GM21825 (cell line): ENCODE results near the gene NAT16.
A peak's percentile ranks its signal among the peaks of the same experiment; 100 is the strongest.
"Not testable (repeated sequence)": the region's sequence is repeated elsewhere in the genome, so short reads cannot be mapped to it uniquely, and the experiment has no call there.

Experiments
- ATAC-seq: cut with Tn5 transposase; IDR thresholded peaks from one replicate; pipeline ENCODE4 v1.9.1; 2021; ENCODE audit warnings: mild to moderate bottlenecking, moderate library complexity; ENCODE audit not compliant: unreplicated experiment

The NAT16 gene

DNA sequence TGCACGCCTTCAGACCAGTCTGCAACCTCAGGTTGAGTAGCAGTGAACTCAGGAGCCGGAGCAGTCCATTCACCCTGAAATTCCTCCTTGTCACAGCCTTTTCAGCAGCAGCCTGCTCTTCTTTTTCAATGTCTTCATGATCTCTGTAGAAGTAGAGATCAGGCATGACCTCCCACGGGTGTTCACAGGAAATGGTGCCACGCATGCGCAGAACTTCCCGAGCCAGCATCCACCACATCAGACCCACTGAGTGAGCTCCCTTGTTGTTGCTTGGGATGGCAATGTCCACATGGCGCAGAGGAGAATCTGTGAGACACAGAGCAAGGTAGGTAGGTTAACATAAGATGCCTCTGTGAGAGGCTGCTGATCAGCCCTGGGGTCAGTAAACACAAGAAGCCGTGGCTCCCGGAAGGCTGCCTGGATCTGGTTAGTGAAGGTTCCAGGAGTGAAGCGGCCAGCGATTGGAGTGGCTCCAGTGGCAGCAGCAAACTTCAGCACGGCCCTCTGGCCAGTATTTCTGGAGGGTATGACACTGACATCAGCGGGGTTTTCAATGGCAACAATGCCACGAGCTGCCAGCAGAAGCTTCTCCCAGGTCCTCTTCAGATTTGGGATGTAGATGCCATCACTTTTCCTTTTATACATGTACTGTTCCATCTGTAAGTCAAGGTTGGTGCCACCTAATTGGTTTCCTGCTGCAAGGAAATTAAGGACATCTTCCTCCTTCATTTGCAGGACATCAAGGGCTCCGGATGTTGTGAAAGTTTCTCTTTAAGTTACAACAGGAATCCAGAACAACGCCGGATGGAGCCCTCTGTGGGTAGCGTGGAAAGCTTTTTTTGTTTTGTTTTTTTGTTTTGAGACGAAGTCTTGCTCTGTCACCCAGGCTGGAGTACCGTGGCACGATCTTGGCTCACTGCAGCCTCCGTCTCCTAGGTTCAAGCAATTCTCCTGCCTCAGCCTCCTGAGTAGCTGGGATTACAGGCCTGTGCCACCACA is 23.9 kb upstream of the NAT16 start:
- ATAC-seq: not testable (repeated sequence)

DNA sequence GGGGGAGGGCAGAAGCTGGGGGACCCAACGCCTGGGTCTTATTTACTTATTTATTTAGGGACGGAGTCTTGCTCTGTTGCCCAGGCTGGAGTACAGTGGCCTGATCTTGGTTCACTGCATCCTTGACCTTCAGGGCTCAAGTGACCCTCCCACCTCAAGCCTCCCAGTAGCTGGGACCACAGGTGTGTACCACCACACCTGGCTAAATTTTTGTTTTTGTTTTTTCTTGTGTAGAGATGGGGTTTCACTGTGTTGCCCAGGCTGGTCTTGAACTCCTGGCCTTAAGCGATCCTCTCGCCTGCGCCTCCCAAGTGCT is 22.5 kb upstream of the NAT16 start:
- no peak for ATAC-seq

DNA sequence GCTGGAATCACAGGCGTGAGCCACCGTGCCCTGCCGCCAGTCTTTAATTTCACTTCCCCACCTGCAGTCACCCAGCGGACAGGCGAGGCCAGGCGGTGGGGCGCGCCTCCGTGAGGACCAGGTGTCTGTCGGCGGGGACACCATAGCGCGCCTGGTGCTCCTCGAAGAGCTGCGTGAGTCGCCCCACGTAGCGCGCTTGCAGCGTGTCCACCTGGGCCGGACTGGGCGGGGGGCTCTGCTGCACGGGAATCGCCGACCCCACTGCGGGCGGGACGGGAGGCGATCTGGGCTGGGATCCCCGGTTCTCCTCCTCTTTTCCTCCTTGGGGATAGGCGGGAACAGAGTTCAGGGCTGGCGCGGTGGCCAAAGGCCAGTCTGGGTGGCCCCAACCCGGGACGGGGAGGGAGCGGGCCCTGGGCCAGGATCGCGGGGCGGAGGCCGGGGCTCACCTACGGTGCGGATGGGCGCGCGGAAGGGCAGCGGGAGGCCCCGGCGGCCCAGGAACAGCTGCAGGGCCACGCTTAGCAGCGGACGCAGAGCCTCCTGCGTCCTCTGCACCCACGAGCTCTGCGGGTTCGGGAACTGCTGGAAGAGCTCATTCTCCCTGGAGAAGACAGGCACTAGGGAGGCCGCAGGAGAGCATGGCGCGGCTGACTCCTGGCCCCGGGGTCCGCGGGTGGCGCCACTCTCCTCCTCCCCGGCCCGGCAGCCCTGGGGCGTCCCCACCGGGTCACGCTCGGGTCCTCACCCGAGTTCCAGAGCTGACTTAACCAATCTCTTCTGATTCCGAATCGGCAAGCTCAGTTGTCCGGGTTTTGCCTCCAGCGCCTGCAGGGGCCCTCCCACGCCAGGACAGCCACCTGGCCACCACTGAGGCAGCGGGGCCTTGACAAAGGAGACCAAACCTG is 21.9 kb upstream of the NAT16 start:
- ATAC-seq: no peak

DNA sequence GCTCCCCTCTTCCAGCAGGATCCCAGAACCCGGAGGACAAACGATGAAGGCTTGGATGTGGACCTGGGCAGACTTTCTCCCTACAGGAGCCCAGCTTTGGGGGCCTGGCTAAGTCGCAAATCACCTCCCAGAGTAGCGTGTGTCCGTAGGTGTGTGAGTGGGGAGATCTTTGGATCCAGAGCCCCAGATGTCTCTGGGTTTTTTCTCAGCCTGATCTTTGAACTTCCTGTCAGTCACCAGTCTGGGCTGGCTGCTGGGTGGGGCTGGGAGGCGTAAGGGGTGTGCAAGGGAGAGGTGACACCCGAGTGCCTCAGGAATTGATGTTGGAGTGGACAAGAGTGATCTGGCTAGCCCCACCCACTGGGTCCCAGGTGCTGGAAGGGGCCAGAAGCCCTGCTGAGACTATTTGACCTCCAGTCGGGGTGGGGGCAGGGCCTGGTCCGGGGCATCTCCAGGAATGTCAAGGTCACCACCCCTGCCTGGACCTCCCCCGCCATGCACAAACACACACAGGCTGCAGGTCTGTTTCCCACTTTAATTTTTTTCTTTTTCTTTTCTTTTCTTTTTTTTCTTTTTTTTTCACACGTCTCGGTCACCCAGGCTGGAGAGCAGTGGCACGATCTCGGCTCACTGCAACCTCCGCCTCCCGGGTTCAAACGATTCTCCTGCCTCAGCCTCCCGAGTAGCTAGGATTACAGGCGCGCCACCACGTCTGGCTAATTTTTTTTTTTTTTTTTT is 20.9 kb upstream of the NAT16 start, which contains the start of gene MOGAT3:
Gene MOGAT3, minus strand, starts transcription at position 175 of the 738 bp plus-strand sequence. CDS start 182 bp downstream, outside the sequence.
- no peak for ATAC-seq

DNA sequence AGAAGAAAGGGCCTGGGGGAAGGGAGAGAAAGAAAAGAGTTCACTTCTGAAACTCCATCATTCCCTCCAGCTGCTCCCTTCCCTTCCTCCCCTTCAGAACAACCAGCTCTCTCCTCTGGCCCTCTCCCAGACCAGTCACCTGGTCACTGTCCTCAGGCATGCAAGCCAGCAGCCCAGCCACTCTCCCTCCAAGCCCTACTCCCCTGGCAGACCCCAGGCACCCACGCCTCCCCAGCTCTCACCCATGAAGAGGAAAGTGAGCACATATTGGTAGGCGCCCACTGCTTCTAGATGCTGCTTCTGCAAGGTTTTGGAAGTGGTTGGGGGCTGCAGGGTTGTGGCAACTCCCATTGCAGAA is 20.4 kb upstream of the NAT16 start:
- ATAC-seq: no peak

DNA sequence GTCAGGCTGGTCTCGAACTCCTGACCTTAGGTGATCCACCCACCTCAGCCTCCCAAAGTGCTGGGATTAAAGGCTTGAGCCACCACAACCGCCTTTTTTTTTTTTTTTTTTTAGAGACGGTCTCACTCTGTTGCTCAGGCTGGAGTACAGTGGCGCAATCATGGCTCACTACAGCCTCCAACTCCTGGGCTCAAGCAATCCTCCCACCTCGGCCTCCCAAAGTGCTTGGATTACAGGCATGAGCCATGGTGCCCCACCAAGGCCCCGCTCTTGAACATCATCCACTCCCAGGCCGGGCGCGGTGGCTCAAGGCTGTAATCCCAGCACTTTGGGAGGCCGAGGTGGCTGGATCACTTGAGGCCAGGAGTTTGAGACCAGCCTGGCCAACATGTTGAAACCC is 19.4 kb upstream of the NAT16 start:
- not testable (repeated sequence) for ATAC-seq

DNA sequence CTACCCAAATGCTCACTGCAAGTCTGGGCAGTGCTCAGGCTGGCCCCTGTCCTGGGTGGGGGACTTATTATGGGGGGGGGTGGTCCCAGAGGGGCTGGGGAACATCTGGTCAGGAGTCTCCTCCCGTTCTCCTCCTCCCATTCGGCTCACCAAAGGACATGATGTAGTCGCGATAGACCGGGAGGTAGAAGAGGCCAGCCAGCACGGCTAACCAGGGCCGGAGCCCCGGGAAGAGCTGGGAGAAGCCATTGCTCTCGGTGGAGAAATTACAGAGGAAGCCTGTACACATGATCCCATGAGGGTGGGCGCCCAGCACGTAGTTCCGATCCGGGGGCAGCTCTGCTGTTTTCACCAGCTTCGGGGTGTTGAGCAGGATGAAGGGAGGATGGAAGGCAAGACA is 18.4 kb upstream of the NAT16 start:
- ATAC-seq: no peak

DNA sequence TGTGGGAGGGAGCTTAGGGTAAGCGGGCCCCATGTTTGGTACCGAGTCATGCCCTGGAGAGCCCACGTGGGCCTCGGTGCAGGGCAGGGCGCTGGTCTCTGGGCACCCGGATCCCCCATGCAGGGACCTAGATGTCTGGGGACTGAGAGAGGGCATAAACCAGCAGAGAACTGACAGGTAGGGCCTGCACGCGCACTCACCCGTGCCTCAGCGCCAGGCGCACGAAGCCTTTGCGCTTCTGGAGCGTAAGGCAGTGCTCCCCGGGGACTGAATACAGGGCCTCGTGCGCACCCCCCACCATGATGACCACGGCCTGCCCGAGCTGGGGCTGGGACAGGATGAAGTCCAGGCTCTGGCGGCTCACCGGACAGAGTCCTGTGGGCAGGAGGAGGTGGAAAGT is 17.9 kb upstream of the NAT16 start:
- ATAC-seq: no peak

DNA sequence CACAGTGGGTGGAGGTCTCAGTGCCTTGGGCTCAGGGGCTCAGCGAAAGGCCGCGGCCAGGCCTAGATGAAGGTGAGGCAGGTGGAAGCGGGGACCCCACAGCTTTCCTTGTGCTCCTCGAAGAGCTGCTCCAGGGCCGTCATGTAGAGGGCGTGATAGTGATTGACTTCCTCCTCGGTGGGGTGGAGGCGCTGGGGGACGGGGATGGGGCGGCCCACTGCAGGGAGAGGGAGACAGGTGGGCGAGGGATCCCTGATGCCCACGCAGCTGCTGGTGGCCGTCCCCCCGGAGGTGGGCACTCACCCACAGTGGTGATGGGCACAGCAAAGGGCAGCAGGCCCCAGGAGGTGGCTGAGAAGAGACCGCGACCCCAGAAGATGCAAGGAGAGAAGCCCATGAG is 15.8 kb upstream of the NAT16 start:
- ATAC-seq: no peak

DNA sequence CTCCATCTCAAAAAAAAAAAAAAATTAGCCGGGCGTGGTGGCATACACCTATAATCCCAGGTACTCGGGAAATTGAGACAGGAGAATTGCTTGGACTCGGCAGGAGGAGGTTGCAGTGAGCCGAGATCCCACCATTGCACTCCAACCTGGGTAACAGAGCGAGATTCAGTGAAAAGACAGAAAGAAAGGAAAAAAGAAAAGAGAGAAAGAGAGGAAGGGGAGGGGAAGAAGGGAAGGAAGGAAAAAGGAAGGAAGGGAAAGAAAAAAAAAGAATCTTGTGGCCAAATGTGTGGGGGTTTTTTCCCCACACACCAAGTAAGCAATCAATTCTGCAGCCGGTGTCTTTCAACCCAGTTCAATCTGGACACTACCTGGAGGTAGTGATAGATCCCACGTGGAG is 9.0 kb upstream of the NAT16 start:
- no peak for ATAC-seq

DNA sequence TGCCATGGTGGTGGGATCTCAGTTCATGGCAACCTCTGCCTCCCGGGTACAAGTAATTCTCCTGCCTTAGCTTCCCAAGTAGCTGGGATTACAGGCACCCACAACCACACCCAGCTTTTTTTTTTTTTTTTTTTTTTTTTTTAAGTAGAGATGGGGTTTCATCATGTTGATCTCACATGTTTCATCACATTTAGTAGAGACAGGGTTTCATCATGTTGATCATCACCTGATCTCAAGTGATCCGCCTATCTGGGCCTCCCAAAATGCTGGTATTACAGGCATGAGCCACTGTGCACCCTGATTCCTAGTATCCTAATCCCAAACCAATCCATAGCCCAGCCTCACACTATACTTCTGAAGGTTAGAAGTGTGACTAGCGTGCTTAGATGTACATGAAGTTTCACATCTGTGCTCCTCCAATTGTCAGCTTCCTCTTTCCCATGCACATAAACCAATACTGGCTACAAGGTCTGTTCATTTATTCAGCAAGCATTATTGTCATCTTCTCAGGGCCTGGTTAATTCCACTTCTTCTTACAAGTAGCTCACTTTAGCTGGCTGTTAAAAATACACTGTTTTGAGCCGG is 6.8 kb upstream of the NAT16 start:
- no peak for ATAC-seq

DNA sequence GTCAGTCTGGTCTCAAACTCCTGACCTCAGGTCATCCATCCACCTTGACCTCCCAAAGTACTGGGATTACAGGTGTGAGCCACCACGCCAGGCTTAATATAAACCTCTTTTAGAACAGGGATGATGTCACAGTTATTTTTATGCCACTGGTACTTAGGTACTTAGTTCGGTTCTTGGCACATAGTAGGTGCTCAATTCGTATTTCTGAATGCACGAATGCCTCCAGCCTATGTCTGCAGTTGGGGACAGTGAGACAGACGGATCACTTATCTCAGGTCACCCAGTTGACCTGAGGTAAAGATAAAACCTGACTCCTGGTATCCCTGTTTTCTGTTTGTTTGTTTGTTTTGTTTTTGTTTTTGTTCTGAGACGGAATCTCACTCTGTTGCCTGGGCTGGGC is 6.1 kb upstream of the NAT16 start:
- ATAC-seq: no peak

DNA sequence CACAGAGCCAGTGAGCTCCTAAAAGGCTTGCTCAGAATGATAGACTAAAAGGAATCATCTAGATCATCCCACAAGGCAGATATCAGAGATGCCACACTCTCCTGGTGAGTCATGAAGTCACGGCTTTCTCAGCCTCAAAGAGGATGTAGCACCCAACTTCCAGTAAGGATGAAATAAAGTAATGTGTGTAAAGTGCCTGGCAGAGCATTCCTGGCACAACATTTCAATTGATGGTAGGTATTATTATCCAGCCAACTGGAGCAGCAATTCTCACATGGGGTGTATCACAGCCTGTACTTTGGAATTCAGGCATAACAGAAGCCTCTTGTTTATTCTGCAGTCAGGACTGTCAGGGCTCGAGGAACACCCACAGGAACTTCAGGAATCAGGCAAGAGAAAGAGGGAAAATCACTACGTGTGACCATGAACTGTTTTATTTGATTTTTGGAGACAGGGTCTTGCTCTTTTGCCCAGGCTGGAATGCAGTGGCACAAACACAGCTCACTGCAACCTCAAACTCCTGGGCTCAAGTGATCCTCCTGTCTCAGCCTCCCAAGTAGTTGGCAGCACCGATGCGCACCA is 5.3 kb upstream of the NAT16 start:
- ATAC-seq: no peak

DNA sequence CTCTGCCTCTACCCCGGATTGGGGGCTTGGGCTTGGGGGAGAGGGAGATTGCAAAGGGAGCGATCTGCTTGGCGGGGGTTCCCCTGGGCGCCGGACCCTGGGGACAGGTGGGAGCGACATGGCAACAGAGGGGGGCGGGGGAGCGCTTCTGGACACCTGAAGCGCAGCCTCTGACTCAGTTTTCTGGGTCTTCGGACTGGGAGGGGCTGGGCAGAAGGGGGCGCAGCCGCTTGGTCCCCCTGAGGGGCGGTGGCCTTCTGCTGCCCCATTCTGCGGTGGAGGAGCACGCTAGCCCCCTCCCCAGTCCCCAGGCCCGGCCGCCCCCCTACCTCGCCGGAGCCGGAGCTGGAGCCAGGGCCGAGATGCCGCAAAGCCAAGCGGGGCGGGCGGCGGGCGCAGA is 380 bp downstream of the NAT16 start:
- no peak for ATAC-seq

DNA sequence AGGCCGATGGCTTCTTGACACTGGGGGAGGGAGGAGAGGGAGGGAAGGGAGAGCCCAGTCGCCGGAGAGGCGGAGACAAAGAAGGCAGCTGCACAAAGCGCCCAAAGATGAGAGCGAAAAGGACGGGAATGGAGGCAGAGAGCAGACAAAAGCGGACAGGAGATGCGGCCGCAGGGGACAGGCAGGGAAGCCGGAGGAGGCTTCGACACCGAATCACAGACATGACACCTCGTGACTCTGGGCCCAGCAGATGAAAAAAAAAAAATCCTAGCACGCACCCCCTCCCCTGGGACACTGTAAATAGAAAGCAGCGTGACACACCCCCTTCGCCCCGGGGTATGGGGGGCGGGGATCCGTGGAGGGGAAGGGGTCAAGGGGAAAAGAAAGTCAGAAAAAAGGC is 976 bp downstream of the NAT16 start:
- ATAC-seq: no peak

DNA sequence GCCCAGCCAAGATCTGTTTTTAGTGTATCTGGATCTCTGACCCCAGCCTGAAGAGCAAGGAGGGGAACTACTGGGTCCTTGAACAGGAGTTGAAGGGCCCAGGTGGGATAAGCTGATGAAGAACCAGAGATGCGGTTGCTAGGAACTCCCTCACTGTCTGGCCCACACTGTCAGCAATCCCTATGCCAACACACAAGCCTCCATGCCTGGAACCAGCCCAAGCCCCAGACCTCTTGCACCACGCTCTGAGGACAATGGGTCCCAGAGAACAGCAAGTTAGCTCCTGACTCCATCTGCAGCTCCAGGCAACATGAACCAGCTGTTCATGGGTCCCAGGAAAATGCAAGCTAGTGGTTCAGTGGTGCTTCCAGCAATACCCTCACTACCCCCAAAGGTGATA is 2.4 kb downstream of the NAT16 start:
- ATAC-seq: no peak

DNA sequence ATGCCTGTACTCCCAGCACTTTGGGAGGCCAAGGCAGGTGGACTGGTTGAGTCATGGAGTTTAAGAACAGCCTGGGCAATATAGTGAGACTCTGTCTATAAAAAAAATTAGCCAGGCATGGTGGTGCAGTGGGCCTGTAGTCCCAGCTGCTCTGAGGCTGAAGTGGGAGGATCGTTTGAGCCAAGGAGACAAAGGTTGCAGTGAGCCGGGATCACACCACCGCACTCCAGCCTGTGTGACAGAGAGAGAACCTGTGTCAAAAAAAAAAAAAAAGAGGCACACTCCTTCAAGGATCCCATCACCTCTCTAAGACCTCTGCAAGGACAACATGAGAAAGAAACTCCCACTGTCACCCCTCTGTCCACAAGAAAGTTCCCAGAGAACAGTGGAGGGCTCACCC is 4.4 kb downstream of the NAT16 start:
- ATAC-seq: no peak

DNA sequence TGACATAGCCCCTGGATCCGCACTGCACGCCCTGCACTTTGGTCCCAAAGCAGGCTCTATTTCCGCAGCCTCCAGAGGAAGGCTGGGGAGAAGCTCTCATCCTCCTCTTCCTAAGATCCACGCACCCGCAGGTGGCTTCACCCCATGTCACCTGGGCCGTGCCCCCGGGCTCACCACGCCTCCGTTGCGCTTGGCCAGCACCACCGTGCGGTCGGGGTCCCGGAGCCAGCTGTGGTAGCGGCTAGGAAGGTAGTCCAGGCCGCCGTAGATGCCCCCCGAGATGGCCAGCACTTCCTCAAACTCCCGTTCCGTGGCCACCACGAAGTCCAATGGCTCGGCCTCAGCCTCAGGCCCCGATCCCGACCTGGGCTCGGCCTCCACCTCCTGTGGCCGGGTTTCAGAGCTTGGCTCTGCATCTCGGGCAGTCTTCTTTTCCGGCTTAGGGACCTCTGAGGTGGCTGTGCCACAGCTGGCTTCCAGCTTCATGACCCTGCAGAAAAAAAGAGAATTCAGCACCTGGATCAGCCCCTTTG is 5.7 kb downstream of the NAT16 start:
- ATAC-seq: no peak

DNA sequence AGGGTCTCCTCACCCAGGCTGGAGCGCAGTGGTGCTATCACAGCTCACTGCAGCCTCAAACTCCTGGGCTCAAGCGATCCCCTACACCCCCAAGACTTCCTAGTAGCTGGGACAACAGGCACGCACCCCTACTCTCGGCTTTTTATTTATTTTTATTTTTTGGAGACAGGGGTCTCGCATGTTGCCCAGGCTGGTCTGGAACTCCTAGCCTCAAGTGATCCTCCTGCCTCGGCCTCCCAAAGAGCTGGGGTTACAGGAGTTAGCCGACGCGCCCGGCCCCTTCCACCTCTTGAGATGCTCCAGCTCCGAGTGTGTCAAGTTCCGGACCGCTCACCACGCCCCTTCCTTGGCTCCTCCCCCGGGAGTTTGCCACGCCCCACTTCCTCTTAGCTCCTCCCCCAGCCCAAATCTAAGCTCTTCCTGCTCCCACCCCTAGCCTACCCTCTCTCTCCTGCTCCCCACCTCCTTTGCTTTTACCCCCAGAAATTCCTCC is 6.3 kb downstream of the NAT16 start:
- ATAC-seq: peak; percentile 40
